ENCODE data around the gene CDKN2AIPNL.

Gene CDKN2AIPNL

GRCh38 chr5:134453016-134453415 is 41.3 kb upstream of the CDKN2AIPNL start:
- Histone ChIP-seq H3K36me3 (ENCODE audit: control insufficient read depth in 2 of 2, insufficient read depth in 1 of 2, low read length in 2 of 2) (no peaks in the 10 kb centered on the region), H3K27ac (ENCODE audit: extremely low read depth, low read depth, low read length) (no peak overlapping the region), H3K9me3 (ENCODE audit: control insufficient read depth, insufficient read depth, low read depth, low read length) (no peaks in the 10 kb centered on the region), H3K4me1 (ENCODE audit: control insufficient read depth, insufficient read depth, low read length) (peaks cover 2% of the 10 kb centered on the region; the same call in 1 of the 2 replicates), H3K4me3 (ENCODE audit: low read depth, low read length) (no peak overlapping the region)
- TF ChIP-seq ZNF488 (tag by site-specific recombination; IDR thresholded peaks at IDR 0.05), result no peak
- no peak for TF ChIP-seq HOXC10 (CRISPR knock-in tag; IDR thresholded peaks at IDR 0.05)
- no peak for TF ChIP-seq ZNF311 (tag by site-specific recombination; IDR thresholded peaks at IDR 0.05; ENCODE audit: borderline replicate concordance)
- TF ChIP-seq ZSCAN30 (tag by site-specific recombination; IDR thresholded peaks at IDR 0.05), result no peak
- TF ChIP-seq ZFP37 (tag by site-specific recombination; IDR thresholded peaks at IDR 0.05), result no peak
- no peak for TF ChIP-seq ZBTB48 (tag by site-specific recombination; IDR thresholded peaks at IDR 0.05)
- no peak for TF ChIP-seq ZSCAN23 (tag by site-specific recombination; IDR thresholded peaks at IDR 0.05)
- TF ChIP-seq ZNF585B (tag by site-specific recombination; IDR thresholded peaks at IDR 0.05), result no peak
- TF ChIP-seq, protein P1, sequence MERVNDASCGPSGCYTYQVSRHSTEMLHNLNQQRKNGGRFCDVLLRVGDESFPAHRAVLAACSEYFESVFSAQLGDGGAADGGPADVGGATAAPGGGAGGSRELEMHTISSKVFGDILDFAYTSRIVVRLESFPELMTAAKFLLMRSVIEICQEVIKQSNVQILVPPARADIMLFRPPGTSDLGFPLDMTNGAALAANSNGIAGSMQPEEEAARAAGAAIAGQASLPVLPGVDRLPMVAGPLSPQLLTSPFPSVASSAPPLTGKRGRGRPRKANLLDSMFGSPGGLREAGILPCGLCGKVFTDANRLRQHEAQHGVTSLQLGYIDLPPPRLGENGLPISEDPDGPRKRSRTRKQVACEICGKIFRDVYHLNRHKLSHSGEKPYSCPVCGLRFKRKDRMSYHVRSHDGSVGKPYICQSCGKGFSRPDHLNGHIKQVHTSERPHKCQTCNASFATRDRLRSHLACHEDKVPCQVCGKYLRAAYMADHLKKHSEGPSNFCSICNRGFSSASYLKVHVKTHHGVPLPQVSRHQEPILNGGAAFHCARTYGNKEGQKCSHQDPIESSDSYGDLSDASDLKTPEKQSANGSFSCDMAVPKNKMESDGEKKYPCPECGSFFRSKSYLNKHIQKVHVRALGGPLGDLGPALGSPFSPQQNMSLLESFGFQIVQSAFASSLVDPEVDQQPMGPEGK (tag by site-specific recombination; IDR thresholded peaks at IDR 0.05), result no peak
- TF ChIP-seq ZXDB (tag by site-specific recombination; IDR thresholded peaks at IDR 0.05), result no peak
- TF ChIP-seq ZNF701 (tag by site-specific recombination; IDR thresholded peaks at IDR 0.05), result no peak
- TF ChIP-seq ZNF2 (tag by site-specific recombination; IDR thresholded peaks at IDR 0.05), result no peak
- ChIA-PET POLR2A (no interaction called here), CTCF (interaction anchor here (0.5 to 0.7 kb wide), 2 partner anchors 9 to 268 kb away, joined by 3 to 4 read pairs; no protein-coding TSS in a partner anchor)

GRCh38 chr5:134451936-134452505 is 40.3 kb upstream of the CDKN2AIPNL start:
- CTCF ChIA-PET, result interaction anchor here (0.6 kb wide), 2 partner anchors 212 to 1389 kb away, joined by 3 to 7 read pairs; no protein-coding TSS in a partner anchor
- Histone ChIP-seq H3K4me3 (ENCODE audit: low read depth, low read length) (no peak overlapping the region), H3K36me3 (ENCODE audit: control insufficient read depth in 2 of 2, insufficient read depth in 1 of 2, low read length in 2 of 2) (no peaks in the 10 kb centered on the region), H3K4me1 (ENCODE audit: control insufficient read depth, insufficient read depth, low read length) (peaks cover 2% of the 10 kb centered on the region; the same call in 1 of the 2 replicates), H3K9me3 (ENCODE audit: control insufficient read depth, insufficient read depth, low read depth, low read length) (no peaks in the 10 kb centered on the region), H3K27ac (ENCODE audit: extremely low read depth, low read depth, low read length) (no peak overlapping the region)
- no peak for TF ChIP-seq ZNF510 (tag by site-specific recombination; IDR thresholded peaks at IDR 0.05; ENCODE audit: insufficient replicate concordance)
- TF ChIP-seq ZBTB17 (tag by site-specific recombination; IDR thresholded peaks at IDR 0.05), result peak; percentile 45; the same call in 1 of the 2 replicates
- POLR2A ChIA-PET, result interaction anchor here (1.9 kb wide), 1 partner anchor 15 kb away, joined by 12 read pairs; no protein-coding TSS in a partner anchor

DNA sequence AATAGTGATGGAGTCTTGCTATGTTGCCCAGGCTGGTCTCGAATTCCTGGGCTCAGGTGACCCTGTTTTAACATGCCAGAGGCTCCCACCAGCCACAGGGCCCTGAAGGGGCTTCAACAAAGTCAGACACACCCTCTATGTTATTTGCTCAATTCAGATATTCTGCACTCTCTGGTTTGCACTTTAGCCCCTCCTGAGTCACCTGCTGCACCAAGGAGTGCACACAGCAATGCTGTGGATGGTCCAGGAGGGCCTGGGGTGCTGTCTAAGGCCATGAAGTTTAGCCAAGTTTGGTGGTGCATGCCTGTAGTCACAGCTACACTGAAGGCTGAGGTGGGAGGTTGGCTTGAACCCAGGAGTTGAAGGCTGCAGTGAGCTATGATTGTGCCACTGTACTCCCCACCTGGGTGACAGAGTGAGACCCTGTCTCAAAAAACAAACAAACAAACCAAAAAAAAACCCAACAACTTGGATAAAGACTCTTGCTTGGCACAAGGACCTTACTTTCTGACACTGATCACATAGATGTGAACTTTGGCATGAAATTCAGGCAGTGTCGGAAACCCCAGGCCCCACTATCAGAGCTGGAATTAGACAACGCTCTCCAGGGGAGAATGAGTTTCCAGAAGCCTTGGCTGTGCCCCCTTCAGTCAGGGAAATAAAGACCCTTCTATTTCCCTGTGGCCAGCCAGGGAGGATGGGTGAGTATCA is 39.7 kb upstream of the CDKN2AIPNL start:
- Histone ChIP-seq H3K27ac (ENCODE audit: extremely low read depth, low read depth, low read length) (no peak overlapping the region), H3K4me3 (ENCODE audit: low read depth, low read length) (no peak overlapping the region), H3K9me3 (ENCODE audit: control insufficient read depth, insufficient read depth, low read depth, low read length) (no peaks in the 10 kb centered on the region), H3K4me1 (ENCODE audit: control insufficient read depth, insufficient read depth, low read length) (peaks cover 2% of the 10 kb centered on the region; the same call in 1 of the 2 replicates), H3K36me3 (ENCODE audit: control insufficient read depth in 2 of 2, insufficient read depth in 1 of 2, low read length in 2 of 2) (no peaks in the 10 kb centered on the region)
- ChIA-PET POLR2A (interaction anchor here (1.9 kb wide), 1 partner anchor 15 kb away, joined by 12 read pairs; no protein-coding TSS in a partner anchor), CTCF (interaction anchor here (0.6 kb wide), 2 partner anchors 213 to 1388 kb away, joined by 3 to 7 read pairs; no protein-coding TSS in a partner anchor)
- TF ChIP-seq ZNF335 (tag by site-specific recombination; conservative IDR thresholded peaks at IDR 0.05) (peak; percentile 51), OVOL3 (tag by site-specific recombination; IDR thresholded peaks at IDR 0.05) (no peak), SP3 (tag by site-specific recombination; IDR thresholded peaks at IDR 0.05) (no peak)

All from HEK293 (cell line).